GM18511 (cell line): Measurements from ENCODE around the gene VKORC1.

Experiments
- ATAC-seq: cut with Tn5 transposase; IDR thresholded peaks from one replicate; pipeline ENCODE4 v1.9.1; 2021; ENCODE audit warnings: mild to moderate bottlenecking, moderate library complexity; ENCODE audit not compliant: unreplicated experiment

VKORC1 gene

GRCh38 chr16:31130336-31130891, 35.8 kb upstream of the VKORC1 start:
- no peak for ATAC-seq

DNA sequence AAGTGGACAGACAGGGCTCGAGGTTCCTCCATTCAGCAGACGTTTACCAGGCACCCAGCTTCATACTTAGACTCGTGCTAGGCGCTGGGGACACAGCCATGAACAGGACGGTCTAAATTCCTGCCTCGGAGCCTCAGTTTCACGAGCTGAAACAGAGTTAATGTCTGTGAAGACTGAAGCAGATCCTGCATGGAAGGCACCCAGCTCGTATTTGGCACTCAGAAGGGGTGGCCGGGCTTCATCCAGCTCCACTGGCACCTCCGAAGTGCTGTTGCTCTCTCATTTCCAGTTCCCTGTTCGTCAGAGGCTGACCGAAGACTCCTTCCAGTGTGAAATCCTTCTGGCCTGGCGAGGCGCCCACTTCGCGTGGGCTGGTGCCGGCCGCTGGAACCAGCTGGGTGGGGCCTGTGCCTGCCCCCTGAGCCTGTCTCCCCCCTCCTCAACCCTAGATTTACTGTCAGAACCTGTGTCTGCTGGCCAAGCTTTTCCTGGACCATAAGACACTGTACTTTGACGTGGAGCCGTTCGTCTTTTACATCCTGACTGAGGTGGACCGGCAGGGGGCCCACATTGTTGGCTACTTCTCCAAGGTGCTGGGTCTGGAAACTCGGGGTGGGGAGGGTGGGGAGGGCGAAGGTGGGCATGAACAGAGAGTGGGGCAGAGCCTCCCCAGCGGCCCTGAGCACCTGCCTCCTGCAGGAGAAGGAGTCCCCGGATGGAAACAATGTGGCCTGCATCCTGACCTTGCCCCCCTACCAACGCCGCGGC, 35.2 kb upstream of the VKORC1 start:
- ATAC-seq, result no peak

DNA sequence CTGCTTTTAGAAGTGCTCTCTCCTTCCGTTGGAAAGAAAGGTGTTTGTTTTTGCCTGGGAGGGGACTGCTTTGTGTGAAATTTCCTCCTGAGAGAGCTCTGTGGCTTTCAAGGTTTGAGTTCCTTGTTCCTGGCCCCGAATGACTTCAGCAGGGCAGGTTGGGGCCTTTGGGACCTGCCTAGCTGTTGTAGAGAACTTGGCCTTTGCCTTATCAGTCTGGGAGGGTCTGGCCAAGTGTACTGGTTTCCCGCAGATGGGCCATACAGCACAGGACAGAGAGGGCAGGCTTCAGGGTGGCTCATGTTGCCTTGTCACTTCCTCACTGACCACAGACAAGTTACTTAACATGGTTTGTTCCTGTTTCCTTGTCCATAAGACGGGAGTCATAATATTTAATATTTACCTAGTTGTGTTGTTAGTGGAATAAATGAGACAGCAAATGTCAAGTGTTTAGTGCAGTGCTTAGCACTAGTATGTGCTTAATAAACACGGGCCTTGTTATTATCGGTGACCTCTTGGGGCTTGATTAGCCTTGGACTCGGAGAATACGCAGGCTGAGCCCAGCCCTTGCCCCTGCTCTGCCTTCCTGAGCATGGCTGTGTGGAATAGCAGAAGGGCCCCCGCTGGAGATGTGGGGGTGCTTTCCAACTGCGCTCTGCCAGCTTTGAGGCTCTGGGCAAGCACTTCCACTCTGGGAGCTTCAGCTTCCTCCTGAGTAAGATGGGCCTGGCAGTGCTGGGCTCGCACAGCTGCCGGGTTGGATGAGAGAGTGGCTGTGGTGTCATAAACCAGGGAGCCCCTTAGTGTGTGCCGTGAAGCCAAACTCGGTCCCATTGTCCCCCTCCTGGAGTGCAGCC, 34.3 kb upstream of the VKORC1 start:
- no peak for ATAC-seq

- ATAC-seq, result no peak
These were observed 32.6 kb upstream of the VKORC1 start for GRCh38 chr16:31127182-31127581.

GRCh38 chr16:31125844-31126243, 31.2 kb upstream of the VKORC1 start:
- ATAC-seq, result no peak

DNA sequence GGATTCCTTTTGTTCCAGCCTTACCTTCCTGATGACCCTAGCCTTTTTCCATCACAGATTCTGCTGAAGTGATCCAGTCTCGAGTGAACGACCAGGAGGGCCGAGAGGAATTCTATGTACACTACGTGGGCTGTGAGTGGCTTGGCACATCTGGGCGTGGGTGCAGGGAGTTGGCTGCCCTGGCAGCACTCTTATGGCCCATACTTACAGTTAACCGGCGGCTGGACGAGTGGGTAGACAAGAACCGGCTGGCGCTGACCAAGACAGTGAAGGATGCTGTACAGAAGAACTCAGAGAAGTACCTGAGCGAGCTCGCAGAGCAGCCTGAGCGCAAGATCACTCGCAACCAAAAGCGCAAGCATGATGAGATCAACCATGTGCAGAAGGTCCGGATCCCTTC, 25.5 kb upstream of the VKORC1 start:
- ATAC-seq, result no peak

DNA sequence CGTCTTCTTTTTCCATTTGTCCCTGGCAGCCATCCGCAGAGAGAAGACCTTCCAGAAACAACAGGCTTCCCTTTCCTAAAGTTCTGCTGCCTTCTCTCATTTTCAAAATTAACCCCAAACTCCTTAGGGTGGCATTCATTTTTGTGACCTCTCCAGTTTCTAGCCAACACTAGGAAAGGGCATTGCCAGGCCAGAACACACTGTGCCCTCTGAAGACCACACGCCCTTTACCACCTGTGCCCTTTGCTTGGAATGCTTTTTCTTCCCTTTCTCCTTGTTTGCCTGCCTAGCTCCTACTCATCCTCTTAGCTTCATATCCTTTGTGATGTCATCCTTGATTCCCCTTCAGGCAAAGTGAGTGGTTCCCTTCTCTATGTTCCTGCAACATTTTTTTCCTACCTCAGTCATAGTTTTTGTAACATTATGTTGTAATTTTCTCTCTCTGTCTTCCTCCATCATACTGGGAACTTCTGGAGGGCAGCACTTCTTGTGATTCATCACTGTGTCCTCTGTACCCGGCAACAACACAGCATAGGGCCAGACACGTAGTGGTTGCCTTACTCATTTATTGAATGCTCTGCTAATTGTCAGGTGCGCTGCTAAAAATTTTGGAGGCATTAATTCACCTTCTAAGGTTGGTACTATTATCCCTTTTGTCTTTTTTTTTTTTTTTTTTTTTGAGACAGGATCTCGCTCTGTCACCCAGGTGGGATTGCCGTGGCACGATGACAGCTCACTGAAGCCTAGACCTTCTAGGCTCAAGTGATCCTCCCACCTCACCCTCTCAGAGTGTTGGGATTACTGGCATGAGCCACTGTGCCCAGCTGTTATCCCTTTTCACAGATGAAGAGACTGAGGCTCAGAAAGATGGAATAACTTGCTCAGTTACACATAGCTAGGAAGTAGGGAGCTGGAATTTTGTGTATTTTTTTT, 23.9 kb upstream of the VKORC1 start:
- ATAC-seq, result no peak

- ATAC-seq, result peak; percentile 92
These were observed 23.0 kb upstream of the VKORC1 start, which contains the start of gene KAT8 for GRCh38 chr16:31117384-31118222. Gene KAT8, plus strand, starts transcription at chr16:31117664. Its CDS starts 18 bp downstream, at chr16:31117682.

GRCh38 chr16:31114468-31114867, 19.9 kb upstream of the VKORC1 start:
- no peak for ATAC-seq

- ATAC-seq, result no peak
These were observed 18.8 kb upstream of the VKORC1 start for GRCh38 chr16:31113121-31114120.

DNA sequence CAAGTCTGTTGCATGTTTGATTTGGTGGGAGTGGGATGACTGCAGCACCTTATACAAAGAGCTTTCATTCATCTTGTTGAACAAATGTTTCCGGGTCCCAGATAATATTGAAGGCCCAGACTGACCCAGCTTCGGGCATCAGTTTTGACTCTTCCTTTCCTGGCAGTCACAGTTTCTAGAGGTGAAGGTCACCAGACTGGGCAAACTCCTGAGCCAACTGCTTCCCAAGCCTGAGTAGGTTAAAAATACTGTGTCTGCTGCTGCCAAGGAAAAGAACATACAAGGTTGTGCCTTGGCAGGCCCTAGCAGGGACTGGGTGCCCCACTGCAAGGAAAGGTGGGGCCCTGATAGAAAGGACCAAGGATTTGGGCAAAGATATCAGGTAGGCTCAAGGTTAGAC, 18.1 kb upstream of the VKORC1 start:
- no peak for ATAC-seq

DNA sequence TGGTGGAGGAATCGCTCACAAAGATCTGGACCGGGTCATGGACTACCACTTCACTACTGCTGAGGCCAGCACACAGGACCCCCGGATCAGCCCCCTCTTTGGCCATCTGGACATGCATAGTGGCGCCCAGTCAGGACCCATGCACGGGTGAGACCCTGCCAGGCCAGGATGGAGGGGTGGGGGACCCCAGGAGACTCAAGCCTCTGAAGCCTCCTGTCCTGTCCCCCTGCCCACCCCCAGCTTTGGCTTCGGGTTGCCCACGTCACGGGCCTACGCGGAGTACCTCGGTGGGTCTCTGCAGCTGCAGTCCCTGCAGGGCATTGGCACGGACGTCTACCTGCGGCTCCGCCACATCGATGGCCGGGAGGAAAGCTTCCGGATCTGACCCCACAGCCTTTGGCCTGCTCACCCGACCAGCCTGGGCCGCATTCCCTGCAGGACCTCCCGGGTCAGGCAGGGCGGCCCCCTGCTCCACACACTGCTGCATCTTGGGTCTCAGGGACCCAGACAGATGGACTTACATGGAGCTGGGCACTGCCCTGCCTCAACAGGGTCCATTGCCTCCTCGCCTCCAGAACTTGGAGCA, 17.4 kb upstream of the VKORC1 start:
- no peak for ATAC-seq

DNA sequence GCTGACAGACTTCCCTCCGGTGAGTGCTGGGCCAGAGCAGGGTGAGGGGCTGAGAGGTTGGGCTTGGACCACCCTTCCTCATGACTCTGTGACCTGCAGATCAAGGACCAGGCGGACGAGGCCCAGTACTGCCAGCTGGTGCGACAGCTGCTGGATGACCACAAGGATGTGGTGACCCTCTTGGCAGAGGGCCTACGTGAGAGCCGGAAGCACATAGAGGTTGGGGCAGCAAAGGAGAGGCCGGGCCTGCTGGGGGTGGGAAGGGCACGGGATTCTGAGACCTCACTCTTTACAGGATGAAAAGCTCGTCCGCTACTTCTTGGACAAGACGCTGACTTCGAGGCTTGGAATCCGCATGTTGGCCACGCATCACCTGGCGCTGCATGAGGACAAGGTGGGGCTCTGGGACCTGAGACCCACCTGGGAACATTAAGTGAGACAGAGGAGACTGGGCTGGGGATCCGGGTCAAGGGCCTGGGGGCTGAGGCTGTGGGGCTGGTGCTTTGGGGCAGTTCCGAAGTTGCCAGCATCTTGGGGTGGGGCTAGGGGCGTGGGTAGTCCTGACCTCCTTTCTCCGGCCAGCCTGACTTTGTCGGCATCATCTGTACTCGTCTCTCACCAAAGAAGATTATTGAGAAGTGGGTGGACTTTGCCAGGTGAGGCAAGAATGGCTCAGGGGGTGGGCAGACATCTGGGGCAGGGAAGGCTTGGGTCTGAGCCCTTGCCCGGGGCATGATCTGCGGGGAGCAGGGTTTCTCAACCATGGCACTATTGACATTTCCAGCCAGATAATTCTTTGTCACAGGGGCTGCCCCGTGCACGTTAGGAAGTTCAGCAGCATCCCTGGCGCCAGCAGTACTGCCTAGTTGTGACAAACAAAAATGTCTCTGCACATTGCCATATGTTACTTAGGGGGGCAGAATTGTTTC, 15.8 kb upstream of the VKORC1 start:
- no peak for ATAC-seq

- ATAC-seq, result no peak
These were observed 15.0 kb upstream of the VKORC1 start for GRCh38 chr16:31109622-31110021.

- no peak for ATAC-seq
These were observed 14.4 kb upstream of the VKORC1 start for GRCh38 chr16:31108794-31109558.

GRCh38 chr16:31108035-31108793, 13.6 kb upstream of the VKORC1 start, which contains the start of gene BCKDK:
Gene BCKDK, plus strand, starts transcription at chr16:31108386. Its CDS starts 838 bp downstream, at chr16:31109224.
- ATAC-seq, result peak; percentile 87
